Measurements from ENCODE around the gene APCDD1L.

Gene APCDD1L

DNA sequence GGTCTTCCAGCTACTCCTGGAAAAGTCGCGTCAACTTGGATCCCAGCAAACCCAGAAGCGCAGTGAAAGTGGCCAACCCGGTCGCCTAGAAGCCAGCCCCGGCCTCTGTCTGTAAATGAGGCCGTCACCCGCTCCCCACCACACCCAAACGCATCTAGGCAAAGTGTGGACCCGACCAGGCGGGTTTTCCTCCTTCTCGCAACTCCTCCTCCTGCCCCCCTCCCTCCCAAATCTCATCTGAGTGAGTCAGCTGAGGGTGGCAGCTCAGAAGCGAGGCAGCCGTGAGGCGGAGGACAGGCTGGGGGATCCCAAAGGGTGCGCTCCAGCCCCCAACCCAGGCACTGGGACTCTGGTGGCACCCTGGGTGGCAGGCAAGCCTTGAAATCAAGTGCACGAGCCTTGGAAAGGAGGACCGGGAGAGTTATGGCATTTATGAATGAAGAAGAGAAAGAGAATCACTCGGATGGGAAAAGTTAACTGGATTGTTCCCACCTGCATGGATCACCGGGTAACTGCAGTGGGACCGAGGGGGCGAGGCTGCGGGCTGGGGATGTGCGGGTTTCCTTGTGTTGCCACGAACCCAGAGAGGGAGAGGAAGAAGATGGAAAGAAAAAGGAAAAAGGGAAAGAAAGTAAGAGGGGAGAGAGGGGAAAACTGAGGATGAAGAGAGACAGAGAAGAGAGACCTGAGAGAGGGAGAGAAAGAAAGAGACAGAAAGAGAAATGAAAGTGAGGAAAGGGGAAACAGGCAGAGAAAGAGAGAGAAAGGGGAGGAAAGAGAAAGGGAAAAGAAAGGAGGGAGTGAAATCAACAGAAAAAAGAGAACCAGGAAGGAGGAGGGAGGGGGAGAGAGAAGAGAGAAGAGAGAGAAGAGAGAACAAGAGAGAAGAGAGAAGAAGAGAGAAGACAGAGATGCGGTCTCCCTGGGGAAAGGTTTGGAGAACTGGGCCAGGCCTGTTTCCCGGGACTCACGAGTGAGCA is at the start of gene APCDD1L:
APCDD1L (minus strand) TSS at position 167 of the 980 bp plus-strand sequence. CDS start 692 bp downstream, outside the sequence.
- DNase-seq (ENCODE audit: low read depth in 2 of 2) = peak; percentile 24 to 30

DNA sequence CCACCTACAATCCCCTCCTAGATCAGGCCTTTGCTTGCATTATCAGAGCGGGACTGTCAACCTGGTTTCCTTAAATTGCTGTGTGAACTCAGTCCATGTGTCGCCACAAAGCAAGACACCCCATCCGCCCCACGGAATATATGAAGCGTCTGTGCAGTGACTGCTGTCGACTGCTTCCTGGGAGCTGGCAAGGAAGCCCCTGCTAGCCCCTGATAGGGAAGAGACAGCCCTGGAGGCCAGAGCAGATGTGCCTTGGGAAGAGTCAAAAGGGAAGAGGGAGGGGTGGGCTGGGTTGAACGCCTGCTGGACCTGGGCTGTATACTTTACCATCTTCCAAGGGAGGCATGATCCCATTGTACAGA is 44.1 kb upstream of the APCDD1L start:
- DNase-seq (ENCODE audit: low read depth in 2 of 2) = no peak

DNA sequence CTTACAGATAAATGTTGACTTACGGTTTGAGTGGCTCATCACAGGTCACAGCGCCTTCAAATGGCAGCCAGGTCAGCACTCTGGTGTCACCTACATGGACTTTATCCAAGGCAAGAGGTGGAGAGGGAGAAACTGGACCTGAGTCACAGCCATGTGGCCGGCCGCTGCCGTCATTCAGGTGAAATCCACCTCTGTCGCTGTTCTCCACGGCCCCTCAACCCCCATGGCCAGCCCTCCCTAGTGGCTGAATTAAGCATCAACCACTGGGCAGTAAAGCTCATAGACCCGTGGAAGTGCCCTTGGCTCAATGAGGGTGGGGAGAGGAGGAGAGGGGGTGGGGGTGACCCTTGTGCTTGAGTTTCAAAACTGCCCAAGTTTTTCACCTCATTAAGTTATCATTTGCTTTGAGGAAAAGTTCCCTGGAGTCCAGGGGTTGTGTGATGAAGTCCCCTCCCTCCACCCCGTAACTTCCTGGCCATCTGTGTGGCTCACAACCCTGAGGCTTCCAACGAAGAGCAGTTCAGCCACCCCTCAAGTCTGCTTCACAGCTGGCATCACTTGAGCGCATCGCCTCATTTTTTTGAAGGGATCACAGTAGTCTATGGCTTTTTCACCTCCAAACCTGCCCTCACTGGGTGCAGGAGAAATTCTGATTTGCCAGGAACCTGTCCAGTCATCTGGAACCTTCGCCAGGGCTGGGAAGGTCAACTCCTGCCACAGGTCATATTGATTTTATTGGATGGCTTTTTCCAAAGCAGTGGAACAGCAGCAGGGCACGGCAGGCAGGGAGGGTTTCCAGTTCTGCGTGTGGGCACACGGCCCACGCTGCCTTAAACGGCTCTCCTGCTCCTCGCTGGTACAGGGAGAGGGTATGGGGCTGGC is 43.5 kb upstream of the APCDD1L start:
- DNase-seq (ENCODE audit: low read depth in 2 of 2) = no peak

DNA sequence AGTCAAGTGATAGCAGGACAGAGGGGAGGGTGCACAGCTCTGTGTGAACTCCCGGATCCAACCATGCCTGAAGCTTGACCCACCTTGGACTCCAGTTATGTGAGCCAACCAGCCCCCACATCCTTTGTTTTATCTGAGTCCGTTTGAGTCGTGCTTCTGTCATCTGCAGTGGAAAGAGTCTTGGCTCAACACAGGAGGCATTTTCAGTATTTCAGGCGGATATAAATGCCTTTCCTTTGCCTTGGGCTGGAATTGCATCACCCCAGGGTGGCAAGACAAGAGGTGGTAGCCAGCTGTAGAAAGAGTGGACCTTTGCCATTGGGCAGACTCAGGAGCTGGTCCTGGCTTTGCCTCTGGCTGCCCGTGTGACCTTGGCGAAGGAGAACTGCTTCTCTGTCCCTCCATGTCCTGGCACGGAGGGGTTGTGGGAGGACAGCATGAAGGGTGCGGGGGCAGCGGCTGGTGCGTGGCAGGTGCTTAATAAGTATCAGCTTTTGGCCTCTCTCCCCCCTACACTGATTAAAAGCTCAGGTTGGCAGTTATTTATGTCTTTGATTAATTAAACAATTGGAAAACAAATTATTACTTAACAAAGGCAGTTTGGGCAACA is 42.6 kb upstream of the APCDD1L start:
- DNase-seq (ENCODE audit: low read depth in 2 of 2) = no peak

DNA sequence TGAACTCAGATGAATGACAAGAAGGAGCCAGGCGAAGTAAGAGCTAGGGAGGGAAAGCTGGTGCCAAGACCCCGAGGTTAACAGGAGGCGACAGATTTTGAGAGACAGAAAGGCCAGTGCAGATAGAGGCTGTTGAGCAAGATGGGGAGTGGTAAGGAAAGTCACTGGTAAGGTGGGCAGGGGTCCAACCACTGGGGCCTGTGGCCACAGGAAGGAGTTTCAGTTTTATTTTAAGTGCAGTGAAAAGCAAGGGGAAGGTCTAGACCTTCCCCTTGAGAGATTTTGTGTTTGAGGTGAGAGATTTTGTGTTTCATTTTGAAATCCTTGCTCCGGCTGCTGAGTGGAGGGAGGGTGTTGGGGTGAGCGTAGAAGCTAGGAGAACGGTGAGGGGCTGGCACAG is 41.8 kb upstream of the APCDD1L start:
- DNase-seq (ENCODE audit: low read depth in 2 of 2) = no peak

DNA sequence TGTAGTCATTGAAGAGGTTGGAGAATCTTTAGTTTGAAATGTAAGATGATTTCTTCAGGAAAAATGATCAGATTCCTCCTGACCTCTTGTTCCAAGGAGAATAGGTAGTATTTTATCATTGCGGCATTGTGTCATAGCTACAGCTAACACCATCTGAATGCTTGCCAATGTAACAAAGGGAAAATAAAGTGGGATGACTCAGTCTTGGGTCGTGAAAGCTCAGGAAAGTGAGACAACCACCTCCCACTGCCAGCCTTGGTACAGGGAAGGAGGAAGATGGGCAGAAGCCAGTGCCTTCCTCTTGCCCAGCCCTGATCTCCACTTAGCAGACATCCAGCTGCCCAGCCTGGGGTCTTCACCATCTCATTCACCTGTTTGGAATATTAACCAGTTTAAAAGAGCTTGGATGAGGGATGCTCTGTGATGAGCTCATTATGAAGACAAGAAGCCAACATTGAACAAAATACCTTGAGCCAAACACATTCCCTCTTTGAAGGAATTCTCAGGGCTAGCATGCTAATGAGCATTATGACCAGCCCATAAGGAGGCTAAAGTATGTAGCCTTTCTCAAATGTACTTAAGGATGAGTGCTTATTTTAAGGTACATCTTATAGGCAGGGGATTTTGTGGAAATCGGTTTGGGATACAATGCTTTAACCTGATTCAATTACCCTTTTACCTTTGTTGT is 40.0 kb upstream of the APCDD1L start:
- DNase-seq (ENCODE audit: low read depth in 2 of 2) = peak; percentile 52 to 53

DNA sequence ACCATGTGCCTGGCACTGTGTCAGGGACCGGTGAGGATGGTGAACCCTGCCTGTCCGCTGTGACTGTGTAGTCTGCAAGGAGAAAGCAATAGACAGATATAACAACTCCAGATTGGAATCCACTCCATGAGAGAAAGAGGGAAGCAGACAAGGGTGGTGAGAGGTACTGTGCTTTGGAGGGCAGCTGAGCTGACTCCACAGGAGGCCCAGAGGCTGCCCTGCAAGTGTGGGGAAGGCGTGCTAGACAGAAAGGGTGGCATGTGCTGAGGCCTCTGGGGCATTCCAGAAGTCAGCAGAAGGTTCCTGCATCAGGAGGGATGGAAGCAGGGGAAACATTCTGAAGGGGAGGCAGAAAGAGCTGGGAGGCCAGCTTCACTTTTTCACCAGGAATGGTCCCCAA is 39.3 kb upstream of the APCDD1L start:
- DNase-seq (ENCODE audit: low read depth in 2 of 2) = no peak

DNA sequence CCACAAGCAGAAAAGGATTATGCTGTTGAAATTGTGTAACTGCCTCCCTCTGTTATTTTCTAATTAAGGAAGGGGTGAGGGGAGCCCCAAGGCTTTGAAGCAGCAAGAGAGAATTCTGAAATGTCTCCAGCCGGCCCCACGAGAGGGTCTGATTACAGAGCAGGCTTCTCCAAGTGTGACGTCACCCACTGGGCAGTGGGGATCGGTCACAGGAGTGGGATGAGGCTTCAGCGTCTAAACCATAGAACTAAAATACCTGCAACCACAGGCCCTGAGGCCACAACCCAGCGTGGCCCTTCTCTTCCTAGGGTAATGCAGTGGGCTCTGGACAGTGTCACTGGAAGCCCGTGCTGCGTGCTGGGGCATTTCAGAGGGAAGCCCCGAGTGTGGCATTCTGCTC is 38.6 kb upstream of the APCDD1L start:
- peak; percentile 58 to 60 for DNase-seq (ENCODE audit: low read depth in 2 of 2)

DNA sequence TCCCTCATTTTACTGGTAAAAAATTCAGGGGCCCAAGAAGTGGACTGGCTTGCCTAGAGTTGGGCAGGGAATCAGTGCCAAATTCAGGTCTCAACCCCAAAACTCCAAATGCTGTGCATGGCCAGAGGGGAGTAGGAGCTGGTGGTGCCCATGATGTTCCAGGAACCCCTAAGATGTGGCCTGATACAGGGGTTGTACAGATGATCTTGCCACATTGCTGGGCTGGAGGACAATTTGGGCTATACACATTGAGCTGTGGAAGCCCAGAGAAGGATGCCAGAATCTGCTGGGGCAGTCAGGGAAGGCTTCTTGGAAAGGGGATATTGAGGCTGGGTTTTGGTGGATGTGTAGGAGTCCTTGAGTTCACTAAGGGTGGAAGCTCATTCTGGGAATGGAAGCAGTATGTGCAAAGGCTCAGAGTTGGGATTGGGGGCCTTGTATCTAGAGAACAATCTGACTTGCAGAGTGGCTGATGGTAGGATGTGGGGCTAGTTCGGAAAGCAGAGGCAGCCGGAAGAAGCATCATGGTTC is 38.0 kb upstream of the APCDD1L start:
- DNase-seq (ENCODE audit: low read depth in 2 of 2) = no peak

DNA sequence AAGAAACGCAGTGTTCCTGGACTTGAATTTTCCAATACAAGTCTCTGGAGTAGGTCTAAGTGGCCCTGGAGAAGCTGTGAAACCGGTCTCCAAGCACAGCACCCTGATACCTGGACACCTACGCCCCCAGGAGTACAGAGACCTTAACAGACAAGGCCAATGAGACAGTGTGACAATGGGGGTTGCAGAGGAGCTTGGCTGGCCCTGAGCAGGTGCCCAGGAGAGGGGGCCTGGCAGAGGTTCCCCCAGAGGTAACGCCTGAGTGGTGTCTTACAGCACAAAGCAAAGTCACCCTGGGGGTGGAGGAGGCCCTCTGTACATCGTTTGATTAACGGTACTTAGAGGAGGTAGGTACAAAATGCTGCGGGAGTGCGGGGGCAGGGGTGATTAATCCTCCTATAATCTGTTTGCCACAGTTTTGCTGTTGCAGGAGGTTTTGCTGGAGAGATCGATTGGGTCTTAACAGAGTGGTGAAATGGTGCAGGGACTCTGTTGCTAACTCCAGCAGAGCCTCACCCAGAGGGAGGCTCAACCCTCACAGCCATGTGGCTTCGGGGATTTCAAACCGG is 37.3 kb upstream of the APCDD1L start:
- DNase-seq (ENCODE audit: low read depth in 2 of 2) = no peak

DNA sequence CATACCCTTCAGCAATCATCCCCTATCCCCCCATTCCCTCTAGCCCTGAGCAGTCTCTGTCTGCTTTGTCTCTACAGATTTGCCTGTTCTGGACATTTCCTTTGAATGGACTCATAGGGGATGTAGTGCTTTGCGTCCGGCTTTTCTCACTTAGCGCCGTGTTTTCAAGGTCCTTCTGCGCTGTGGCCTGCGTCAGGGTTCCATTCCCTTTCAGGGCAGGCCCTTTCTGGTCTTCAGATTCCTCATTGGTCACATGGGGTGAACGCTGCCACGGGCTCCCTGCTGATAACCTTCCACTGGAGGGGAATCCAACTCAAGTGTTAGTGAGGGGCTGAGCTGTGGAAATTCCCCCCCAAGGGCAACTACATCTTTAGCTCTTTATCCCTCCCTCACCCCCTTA is 36.4 kb upstream of the APCDD1L start:
- DNase-seq (ENCODE audit: low read depth in 2 of 2) = no peak

DNA sequence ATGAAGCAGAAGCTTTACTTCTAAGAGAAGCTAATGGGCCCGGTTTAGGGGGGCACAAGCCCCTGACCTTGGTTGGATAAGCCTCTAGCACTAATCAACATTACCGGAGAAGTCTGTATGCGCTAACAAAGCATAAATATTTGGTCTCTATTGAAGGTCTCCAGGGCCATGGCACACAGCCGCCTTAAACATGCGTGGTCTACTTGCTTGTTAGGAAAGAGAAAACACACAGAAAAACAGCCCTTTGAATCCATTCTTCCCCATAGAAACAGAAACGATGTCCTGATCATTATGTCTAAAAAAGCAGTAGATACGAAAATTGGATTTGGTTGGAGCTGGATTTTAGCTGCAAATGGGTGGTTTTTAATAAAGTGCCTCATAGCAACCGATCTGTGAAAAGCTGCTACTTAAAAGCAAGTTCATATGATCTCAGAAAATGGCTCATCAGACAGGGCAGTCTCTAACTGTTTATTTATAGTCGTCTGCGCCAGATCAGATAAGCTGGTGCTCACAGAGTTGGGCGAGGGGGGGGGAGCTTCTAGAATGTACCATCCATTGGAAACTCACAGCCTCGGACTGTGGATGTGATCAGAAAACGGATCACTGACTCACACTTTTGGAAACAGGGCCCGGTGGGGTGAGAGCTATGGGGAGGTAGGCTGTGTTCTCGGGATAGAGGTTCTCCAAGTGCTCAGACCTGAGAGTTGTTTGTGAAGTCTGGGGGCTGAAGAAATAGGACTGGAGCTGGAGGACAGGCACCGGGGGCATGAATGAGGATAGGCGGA is 35.3 kb upstream of the APCDD1L start:
- no peak for DNase-seq (ENCODE audit: low read depth in 2 of 2)

DNA sequence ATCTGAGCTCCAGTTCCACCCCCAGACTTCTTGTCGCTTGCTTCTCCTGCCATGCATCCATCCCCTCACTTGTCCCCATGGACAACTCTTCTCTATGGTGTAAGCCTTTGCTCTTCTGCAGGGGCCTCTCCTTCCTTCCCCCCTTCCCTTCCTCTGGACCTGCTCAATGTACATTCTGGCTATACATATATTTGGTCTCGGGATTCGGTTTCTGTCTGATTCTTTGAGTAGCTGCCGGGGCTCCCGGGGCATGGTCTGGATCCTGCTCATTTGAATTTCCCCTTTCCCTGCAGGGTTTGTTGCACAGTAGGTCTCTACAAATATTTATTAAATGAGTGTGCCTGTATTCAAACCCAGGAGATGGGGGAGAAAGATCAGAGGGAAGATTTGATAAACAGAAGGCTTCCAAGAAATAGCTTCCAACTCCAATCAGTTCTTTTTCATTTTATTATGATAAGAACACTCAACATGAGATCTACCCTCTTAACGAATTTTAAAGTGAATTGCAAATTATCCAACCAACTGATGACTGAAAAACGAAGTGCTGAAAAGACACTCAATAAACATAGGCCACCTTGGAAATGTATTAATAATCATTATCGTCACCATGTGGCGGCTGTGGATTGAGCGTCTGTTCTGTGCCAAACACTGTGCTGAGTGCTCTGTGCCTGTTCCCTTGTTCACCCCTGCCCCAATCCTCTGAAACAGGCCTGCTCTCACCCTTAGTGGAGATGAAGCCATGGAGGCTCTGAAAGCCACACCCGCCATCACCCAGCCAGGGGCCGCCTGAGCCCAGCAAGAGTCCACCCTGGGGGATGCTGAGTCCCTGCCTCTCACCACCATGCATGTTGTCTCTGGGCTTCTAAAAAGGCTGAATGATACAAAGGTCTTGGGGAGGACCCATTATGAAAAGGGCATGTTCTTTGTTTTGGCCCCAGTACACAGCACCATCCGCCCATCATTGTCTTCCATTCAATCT is 34.3 kb upstream of the APCDD1L start:
- no peak for DNase-seq (ENCODE audit: low read depth in 2 of 2)

DNA sequence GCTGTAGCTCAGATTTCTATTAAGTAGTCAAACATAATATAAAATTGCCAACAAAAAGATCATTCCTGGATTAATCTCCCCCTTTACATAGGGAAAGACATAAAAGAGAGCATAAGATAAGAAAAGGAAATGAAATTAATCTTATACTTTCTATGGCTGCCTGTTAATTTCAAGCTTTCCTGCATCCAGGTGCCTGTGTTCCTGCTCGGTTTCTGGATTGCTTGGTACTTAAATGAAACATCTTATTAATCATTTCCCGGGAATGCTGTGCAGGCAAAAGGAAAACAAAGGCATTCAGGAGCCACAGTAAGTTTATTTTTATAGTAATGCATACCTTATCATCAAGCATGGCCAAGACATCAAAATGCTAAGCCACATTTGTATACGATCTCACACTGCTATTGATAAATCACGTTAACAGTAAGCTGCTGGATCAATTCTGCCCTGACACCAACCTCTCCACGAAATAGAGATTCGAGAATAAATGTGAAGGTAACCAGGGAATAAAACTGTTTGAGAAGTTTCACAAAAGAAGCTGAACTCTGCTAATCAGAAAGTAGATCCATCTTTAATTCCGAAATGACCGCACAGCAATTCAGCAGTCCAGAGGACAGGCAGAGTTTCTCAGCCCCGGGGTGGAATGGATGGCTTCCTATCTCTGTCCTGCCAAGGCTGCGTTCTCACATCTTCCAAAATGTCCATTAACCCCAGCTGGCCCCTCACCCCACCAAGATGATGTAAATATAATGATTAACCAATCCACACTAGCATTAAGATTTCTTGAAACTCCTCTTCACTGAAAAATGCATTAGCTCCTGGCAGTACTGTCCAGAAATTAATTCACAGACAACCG is 32.6 kb upstream of the APCDD1L start:
- DNase-seq (ENCODE audit: low read depth in 2 of 2) = no peak

DNA sequence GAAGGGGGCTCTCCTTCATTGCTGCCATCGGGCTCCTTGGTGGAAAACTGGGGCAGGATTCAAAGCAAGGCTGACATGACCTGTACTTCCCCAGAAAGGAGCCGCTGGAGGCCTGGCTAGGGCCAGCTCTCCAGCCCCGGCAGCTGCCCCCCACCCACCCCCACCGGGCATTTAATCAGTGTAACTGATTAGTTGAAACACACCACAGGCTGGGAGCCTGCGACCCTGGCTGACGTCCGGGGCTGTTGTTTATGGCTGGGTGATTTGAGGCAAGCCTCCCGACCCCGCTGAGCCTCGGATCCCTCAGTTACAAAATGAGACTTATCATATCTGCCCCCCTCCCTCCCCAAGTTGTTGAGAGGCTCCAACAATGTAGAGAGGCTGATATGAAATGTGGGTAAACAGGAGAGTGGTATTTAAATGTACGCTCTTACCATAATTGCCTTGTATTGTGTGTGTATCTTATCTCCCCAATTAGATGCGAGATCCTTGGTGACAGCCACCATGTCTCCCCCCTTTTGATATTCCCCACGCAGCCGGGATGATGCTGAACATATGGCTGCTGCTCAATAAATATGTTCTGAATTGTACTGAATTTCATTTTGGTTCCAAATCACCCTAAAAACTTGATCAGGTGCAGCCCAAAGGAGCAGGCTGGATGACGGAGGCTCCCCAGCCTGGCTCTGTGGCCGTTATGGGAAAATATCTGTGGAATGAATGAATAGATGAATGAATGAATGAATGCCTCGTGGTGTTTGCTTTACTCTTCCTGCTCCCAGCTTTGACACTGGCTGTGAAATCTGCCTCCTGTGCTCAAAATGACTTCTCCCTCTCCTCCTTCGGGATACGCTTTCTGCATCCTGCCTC is 31.8 kb upstream of the APCDD1L start:
- no peak for DNase-seq (ENCODE audit: low read depth in 2 of 2)

DNA sequence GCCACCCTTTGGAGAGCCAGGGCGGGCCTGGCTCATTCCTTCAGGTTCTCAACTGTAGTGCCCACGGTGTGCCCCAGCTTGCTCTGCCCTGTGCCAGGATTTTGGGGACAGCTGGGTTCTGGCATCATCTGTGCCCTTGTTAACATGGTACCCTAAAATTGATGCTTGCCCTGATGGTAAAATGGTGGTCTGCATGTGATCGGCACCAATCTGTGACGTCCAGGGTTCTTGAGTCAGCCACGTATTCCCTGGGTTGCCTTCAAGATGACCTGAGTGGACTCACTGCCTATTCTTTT is 31.2 kb upstream of the APCDD1L start:
- no peak for DNase-seq (ENCODE audit: low read depth in 2 of 2)
